GM12874 (cell line): ENCODE results near the gene ACOX1.

Source experiments
- CTCF ChIP-seq: IDR thresholded peaks from 2 replicates; pipeline ENCODE4 v1.5.1; 2011; ENCODE audit warnings: low read depth, mild to moderate bottlenecking, control low read depth, low read length, moderate library complexity; ENCODE audit not compliant: insufficient read depth

ACOX1 gene

GRCh38 chr17:76022973-76023899, 44.3 kb upstream of the ACOX1 start:
- TF ChIP-seq CTCF = no peak

- no peak for TF ChIP-seq CTCF
Measured at GRCh38 chr17:76022285-76022684, 43.3 kb upstream of the ACOX1 start.

DNA sequence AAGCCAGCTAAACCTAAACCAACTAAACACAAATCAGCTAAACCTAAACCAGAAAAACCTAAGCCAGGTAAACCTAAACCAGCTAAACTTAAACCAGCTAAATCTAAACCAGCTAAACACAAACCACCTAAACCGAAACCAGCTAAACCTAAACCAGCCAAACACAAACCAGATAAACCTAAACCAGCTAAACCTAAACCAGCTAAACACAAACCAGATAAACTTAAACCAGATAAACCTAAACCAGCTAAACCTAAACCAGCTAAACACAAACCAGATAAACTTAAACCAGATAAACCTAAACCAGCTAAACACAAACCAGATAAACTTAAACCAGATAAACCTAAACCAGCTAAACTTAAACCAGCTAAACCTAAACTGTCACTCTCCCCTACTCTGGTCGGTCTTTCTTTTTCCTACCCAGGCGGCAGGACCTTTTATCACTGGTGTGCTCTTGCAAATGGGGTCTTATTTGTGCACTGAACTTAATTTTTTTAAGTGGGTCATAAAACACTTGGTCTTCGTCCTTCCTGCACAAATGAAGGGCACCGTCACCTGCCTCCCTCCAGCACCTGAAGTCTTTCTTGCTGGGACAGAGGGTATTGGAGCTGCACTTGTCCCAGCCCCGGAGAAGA, 41.0 kb upstream of the ACOX1 start:
- TF ChIP-seq CTCF = no peak

- TF ChIP-seq CTCF = no peak
Measured at GRCh38 chr17:76018801-76019200, 39.8 kb upstream of the ACOX1 start.

DNA sequence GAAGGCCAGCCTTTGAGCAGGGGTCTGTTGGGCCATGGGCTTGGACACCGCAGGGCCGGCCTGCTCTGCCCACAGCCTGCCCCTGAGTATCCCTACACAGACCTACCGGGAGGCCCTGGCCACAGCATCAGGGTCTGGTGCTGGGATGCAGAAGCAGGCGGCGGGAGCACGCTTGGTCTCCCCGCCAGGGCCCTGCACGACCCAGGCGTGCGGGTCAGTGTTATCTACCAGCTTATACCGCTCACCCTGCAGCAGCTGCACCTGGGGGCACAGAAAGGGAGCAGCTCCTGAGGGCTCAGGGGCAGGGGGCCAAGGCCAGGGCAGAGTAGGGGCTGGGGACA, 39.3 kb upstream of the ACOX1 start:
- no peak for TF ChIP-seq CTCF

- TF ChIP-seq CTCF = no peak
Measured at GRCh38 chr17:76017481-76018339, 38.7 kb upstream of the ACOX1 start.

DNA sequence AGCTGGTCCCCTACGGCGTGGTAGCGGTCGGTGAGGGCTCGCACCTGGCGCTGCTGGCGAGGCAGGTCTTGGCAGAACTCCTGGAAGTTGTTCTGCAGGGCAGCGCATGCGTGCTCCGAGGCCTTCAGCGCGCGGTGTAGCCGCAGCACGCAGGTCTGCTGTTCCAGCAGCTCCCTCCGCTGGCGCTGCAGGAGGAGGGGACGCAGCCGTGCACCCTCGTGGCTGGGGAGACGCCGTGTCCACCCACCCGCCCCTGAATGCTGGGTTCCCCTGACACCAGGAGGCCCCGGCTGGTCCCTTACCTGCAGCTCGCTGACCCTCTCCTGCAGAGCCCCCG, 35.9 kb upstream of the ACOX1 start:
- TF ChIP-seq CTCF = no peak
